Panc1 (cell line): Measurements from ENCODE around the gene PDE11A. TPM values are rescaled to one million over a fixed set of nuclear protein-coding genes. Genes with fewer than 3 reads are reported as not detected.
"Not testable (repeated sequence)": the region's sequence is repeated elsewhere in the genome, so short reads cannot be mapped to it uniquely, and the experiment has no call there.

Experiments used
- ATAC-seq: fragments of 200-7000 bp; cut with Tn5 transposase; 2 replicates; pipeline ENCODE4 v1.9.1; 2020; ENCODE audit warnings: mild to moderate bottlenecking, moderate library complexity
- BruUV-seq: library from RNA; stranded (reverse); fragments of 400-500 nt; replicated peaks from 2 replicates; lab custom pipeline; 2021; lab: Mats Ljungman, UMichigan
- CTCF ChIA-PET: fragments of 300-600 bp; sonication (Branson Sonifier 250); formaldehyde crosslinking; loops from one replicate; lab custom pipeline; 2022; ENCODE audit warnings: antibody characterized with exemption; lab: Charles Lee
- POLR2A ChIA-PET: fragments of 300-600 bp; sonication (Branson Sonifier 250); formaldehyde crosslinking; loops from one replicate; lab custom pipeline; 2022; ENCODE audit warnings: antibody characterized with exemption; lab: Charles Lee
- DNase-seq: peaks from one replicate; pipeline ENCODE4 v3.0.0-alpha.2; 2010; ENCODE audit warnings: low read depth, low spot score
- H3K27ac ChIP-seq: 2 replicates; pipeline ENCODE4 v1.5.1; 2011; ENCODE audit warnings: mild to moderate bottlenecking, low read length, inconsistent platforms
- H3K27me3 ChIP-seq: fragments of 200-500 bp; sonication (Bioruptor generic); 2 replicates; pipeline ENCODE4 v1.6.0; 2014; ENCODE audit warnings: low read length, inconsistent platforms; ENCODE audit not compliant: control insufficient read depth, insufficient read depth
- H3K36me3 ChIP-seq: fragments of 200-500 bp; sonication (Bioruptor generic); 2 replicates; pipeline ENCODE4 v1.5.1; 2014; ENCODE audit warnings: inconsistent platforms, mild to moderate bottlenecking, low read length, moderate library complexity; ENCODE audit not compliant: control insufficient read depth, insufficient read depth
- H3K4me1 ChIP-seq: 2 replicates; pipeline ENCODE4 v1.5.1; 2011; ENCODE audit warnings: inconsistent platforms, mild to moderate bottlenecking, low read length, moderate library complexity; ENCODE audit not compliant: control insufficient read depth, insufficient read depth
- H3K4me3 ChIP-seq, 2 experiments: 2 replicates each; pipeline ENCODE4 v1.5.1; 2011 to 2012; ENCODE audit warnings: low read depth in 2 of 2, low read length in 2 of 2, mild to moderate bottlenecking in 2 of 2, inconsistent platforms in 1 of 2, moderate library complexity in 1 of 2
- H3K9me3 ChIP-seq: fragments of 200-500 bp; sonication (Bioruptor generic); 2 replicates; pipeline ENCODE4 v1.5.1; 2014; ENCODE audit warnings: low read depth, mild to moderate bottlenecking, inconsistent platforms, low read length, moderate library complexity; ENCODE audit not compliant: control insufficient read depth, insufficient read depth
- POLR2AphosphoS5 ChIP-seq: IDR thresholded peaks from 2 replicates; pipeline ENCODE4 v1.6.1; 2012; ENCODE audit warnings: mild to moderate bottlenecking, low read depth, low read length, moderate library complexity
- SIN3A ChIP-seq: IDR thresholded peaks from 2 replicates; pipeline ENCODE4 v1.6.1; 2012; ENCODE audit warnings: low read depth, mild to moderate bottlenecking, low read length, moderate library complexity, borderline replicate concordance; ENCODE audit not compliant: insufficient read depth
- TCF7L2 ChIP-seq: IDR thresholded peaks from 2 replicates; pipeline ENCODE4 v1.6.1; 2011; ENCODE audit warnings: mild to moderate bottlenecking, low read depth, low read length, inconsistent platforms
- in situ Hi-C: cut with HindIII; loops from 2 replicates; pipeline ENCODE4 v1.10.0; 2016; ENCODE audit warnings: low sequenced_read_pairs, low pct_unique_long_range_greater_than_20kb
- intact Hi-C: fragments of 100-400 bp; cut with micrococcal nuclease; formaldehyde crosslinking; loops from one replicate; pipeline ENCODE4 v1.10.0; 2022; ENCODE audit not compliant: unreplicated experiment
- total RNA-seq: library from RNA; stranded (reverse); gene quantifications from one replicate; pipeline ENCODE4 v1.2.1, GENCODE V29; 2021; ENCODE audit not compliant: unreplicated experiment
- TF ChIP-seq, protein P1 (sequence below): fragments of 450-650 bp; IDR thresholded peaks from 2 replicates; pipeline ENCODE4 v1.5.1; 2017; ENCODE audit warnings: mild to moderate bottlenecking
- TF ChIP-seq, protein P2 (sequence below), 2 experiments: IDR thresholded peaks; 2 replicates each; pipeline ENCODE4 v1.6.1; 2011 to 2012; ENCODE audit warnings: low read depth in 2 of 2, control low read depth in 1 of 2, low read length in 1 of 2, mild to moderate bottlenecking in 1 of 2, moderate library complexity in 1 of 2; ENCODE audit not compliant: insufficient read depth in 1 of 2

PDE11A gene
- total RNA-seq, 1 experiment from 2014 or later: not detected

DNA sequence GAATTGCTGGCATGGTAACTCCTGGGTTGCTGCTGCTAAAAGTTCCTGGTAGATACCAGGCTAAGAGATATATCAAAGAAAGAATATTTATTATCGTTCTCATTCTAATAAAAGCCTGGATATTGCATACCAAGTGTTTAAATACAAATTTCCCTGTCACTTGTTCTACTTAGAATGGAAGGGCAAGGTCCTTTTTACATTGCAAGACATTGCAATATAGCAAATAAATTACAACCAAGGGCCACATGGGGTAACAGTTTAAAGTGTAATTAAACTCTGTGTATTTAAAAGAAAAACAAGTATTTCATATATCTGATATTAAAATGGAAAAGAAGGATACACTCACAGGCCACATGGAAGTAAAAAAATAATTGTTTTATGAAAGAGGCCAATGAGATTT lies 16.2 kb downstream of the PDE11A start:
- no TSS peak for BruUV-seq
- intact Hi-C loops (no loop called here), in situ Hi-C loops (no loop called here)
- Histone ChIP-seq H3K27ac (no peak overlapping the region), H3K9me3 (no peaks in the 10 kb centered on the region), H3K27me3 (no peaks in the 10 kb centered on the region), H3K4me3 (no peak overlapping the region), H3K4me1 (no peaks in the 10 kb centered on the region), H3K36me3 (no peaks in the 10 kb centered on the region)
- ATAC-seq (no peak), DNase-seq (no peak)
- TF ChIP-seq POLR2AphosphoS5: no peak
- TF ChIP-seq, protein P1, sequence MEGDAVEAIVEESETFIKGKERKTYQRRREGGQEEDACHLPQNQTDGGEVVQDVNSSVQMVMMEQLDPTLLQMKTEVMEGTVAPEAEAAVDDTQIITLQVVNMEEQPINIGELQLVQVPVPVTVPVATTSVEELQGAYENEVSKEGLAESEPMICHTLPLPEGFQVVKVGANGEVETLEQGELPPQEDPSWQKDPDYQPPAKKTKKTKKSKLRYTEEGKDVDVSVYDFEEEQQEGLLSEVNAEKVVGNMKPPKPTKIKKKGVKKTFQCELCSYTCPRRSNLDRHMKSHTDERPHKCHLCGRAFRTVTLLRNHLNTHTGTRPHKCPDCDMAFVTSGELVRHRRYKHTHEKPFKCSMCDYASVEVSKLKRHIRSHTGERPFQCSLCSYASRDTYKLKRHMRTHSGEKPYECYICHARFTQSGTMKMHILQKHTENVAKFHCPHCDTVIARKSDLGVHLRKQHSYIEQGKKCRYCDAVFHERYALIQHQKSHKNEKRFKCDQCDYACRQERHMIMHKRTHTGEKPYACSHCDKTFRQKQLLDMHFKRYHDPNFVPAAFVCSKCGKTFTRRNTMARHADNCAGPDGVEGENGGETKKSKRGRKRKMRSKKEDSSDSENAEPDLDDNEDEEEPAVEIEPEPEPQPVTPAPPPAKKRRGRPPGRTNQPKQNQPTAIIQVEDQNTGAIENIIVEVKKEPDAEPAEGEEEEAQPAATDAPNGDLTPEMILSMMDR: no peak
- no peak for TF ChIP-seq TCF7L2
- TF ChIP-seq SIN3A: no peak
- TF ChIP-seq, protein P2, sequence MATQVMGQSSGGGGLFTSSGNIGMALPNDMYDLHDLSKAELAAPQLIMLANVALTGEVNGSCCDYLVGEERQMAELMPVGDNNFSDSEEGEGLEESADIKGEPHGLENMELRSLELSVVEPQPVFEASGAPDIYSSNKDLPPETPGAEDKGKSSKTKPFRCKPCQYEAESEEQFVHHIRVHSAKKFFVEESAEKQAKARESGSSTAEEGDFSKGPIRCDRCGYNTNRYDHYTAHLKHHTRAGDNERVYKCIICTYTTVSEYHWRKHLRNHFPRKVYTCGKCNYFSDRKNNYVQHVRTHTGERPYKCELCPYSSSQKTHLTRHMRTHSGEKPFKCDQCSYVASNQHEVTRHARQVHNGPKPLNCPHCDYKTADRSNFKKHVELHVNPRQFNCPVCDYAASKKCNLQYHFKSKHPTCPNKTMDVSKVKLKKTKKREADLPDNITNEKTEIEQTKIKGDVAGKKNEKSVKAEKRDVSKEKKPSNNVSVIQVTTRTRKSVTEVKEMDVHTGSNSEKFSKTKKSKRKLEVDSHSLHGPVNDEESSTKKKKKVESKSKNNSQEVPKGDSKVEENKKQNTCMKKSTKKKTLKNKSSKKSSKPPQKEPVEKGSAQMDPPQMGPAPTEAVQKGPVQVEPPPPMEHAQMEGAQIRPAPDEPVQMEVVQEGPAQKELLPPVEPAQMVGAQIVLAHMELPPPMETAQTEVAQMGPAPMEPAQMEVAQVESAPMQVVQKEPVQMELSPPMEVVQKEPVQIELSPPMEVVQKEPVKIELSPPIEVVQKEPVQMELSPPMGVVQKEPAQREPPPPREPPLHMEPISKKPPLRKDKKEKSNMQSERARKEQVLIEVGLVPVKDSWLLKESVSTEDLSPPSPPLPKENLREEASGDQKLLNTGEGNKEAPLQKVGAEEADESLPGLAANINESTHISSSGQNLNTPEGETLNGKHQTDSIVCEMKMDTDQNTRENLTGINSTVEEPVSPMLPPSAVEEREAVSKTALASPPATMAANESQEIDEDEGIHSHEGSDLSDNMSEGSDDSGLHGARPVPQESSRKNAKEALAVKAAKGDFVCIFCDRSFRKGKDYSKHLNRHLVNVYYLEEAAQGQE (IDR thresholded peaks at IDR 0.05; ENCODE audit: insufficient read depth in 1 of 2, low read depth in 2 of 2, low read length in 1 of 2): no peak
- POLR2A ChIA-PET: no interaction called here
- CTCF ChIA-PET: no interaction called here

DNA sequence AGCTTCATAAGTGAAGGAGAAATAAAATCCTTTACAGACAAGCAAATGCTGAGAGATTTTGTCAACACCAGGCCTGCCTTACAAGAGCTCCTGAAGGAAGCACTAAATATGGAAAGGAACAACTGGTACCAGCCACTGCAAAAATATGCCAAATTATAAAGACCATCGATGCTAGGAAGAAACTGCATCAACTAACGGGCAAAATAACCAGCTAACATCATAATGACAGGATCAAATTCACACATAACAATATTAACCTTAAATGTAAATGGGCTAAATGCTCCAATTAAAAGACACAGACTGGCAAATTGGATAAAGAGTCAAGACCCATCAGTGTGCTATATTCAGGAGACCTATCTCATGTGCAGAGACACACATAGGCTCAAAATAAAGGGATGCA lies 21.3 kb downstream of the PDE11A start:
- CTCF ChIA-PET, BruUV-seq, ATAC-seq, in situ Hi-C loops, H3K9me3 ChIP-seq, H3K36me3 ChIP-seq, POLR2A ChIA-PET, H3K4me3 ChIP-seq, intact Hi-C loops, DNase-seq, H3K27me3 ChIP-seq, H3K4me1 ChIP-seq, H3K27ac ChIP-seq: not testable (repeated sequence)

DNA sequence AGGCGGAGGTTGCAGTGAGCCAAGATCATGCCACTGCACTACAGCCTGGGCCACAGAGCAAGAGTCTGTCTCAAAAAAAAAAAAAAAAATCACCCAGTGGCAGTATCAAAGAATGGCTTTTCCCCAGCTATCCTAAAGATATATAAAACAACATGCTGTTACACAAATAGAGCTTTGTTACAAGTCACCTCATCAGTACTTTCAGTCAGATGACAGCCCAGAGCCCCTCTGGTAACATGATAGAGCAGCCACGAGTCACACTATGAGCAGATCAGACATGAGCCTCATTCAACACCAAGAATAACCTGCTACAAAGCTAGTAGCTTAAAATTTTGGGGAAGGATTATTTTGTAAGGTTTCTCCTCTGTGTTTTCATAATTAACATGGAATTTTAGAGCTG lies 25.2 kb downstream of the PDE11A start:
- Histone ChIP-seq H3K27me3 (no peaks in the 10 kb centered on the region; the same call in 1 of the 2 replicates), H3K36me3 (no peaks in the 10 kb centered on the region), H3K4me3 (no peak overlapping the region), H3K27ac (no peak overlapping the region), H3K4me1 (no peaks in the 10 kb centered on the region), H3K9me3 (no peaks in the 10 kb centered on the region)
- ChIA-PET POLR2A (no interaction called here), CTCF (no interaction called here)
- ATAC-seq: no peak
- intact Hi-C loops (no loop called here), in situ Hi-C loops (no loop called here)
- no peak for DNase-seq
- BruUV-seq: no TSS peak
- TF ChIP-seq TCF7L2: no peak
